Measurements from ENCODE around the gene WWTR1. TPM values are rescaled to one million over a fixed set of nuclear protein-coding genes. Genes with fewer than 3 reads are reported as not detected.

Gene WWTR1
- total RNA-seq, 1 experiment from 2014 or later, result 24.4 TPM

- H4K5ac ChIP-seq (ENCODE audit: insufficient read length, low read depth, low read length), result no peak overlapping the region
- no peak overlapping the region for H3K27ac ChIP-seq (ENCODE audit: insufficient read length, low read depth, low read length)
- no peaks in the 10 kb centered on the region for H3K27me3 ChIP-seq (ENCODE audit: insufficient read depth, low read length)
- H3T11ph ChIP-seq (ENCODE audit: low read length), result no peak overlapping the region
- H2BK12ac ChIP-seq (ENCODE audit: insufficient read length, low read depth, low read length), result no peak overlapping the region
- peaks cover 35 to 37% of the 10 kb centered on the region in 2 experiments for H3K4me1 Mint-ChIP-seq
- H3K79me2 ChIP-seq (ENCODE audit: insufficient read depth, low read length), result peaks cover 10% of the 10 kb centered on the region; the same call in 1 of the 2 replicates
- no peak overlapping the region for H3K4me2 ChIP-seq (ENCODE audit: insufficient read depth, insufficient read length, low read length)
- H4K20me1 ChIP-seq (ENCODE audit: control insufficient read depth, insufficient read depth, insufficient read length), result no peaks in the 10 kb centered on the region
- H3K56ac ChIP-seq (ENCODE audit: insufficient read length, low read depth, low read length), result no peak overlapping the region
- no peak overlapping the region for H3K4ac ChIP-seq (ENCODE audit: low read depth, low read length)
- no peaks in the 10 kb centered on the region for H3K9me3 Mint-ChIP-seq
- no peak overlapping the region for H4K91ac ChIP-seq (ENCODE audit: insufficient read length, low read depth, low read length)
- no peak overlapping the region for H3K23ac ChIP-seq (ENCODE audit: insufficient read length, low read depth, low read length)
- no peak overlapping the region for H2BK20ac ChIP-seq (ENCODE audit: low read depth, low read length, poor library complexity, severe bottlenecking)
- no peak overlapping the region for H3K18ac ChIP-seq (ENCODE audit: insufficient read length, low read depth, low read length)
- no peak for DNase-seq
- peak overlapping the region in 1 of 3 experiments; percentile 2; a peak in 1 of 7 replicates for H3K27ac Mint-ChIP-seq
- H3K4me3 Mint-ChIP-seq, result no peak overlapping the region
- no peak overlapping the region for H2BK5ac ChIP-seq (ENCODE audit: insufficient read length, low read length)
- no peak overlapping the region for H2AK5ac ChIP-seq (ENCODE audit: insufficient read length, low read length)
- peaks cover 0 to 7% (median 0%) of the 10 kb centered on the region in 3 experiments; a peak in 3 of 7 replicates for H3K36me3 Mint-ChIP-seq (ENCODE audit: insufficient read depth in 1 of 3, low read depth in 3 of 3)
- H3K14ac ChIP-seq (ENCODE audit: insufficient read depth, low read length), result no peak overlapping the region
- WGBS (ENCODE audit: extremely low coverage, insufficient read length, low lambda C conversion rate), result no CpG with 5 or more reads among the region's 6 CpGs
- H2BK15ac ChIP-seq (ENCODE audit: low read depth, low read length), result no peak overlapping the region
- H4K8ac ChIP-seq (replicated peaks; ENCODE audit: insufficient read length, low read depth, low read length), result no peak overlapping the region
- H3K27me3 Mint-ChIP-seq (ENCODE audit: low read depth), result no peaks in the 10 kb centered on the region
- no peak overlapping the region for H2BK120ac ChIP-seq (ENCODE audit: low read depth, low read length, poor library complexity, severe bottlenecking)
- peaks cover 3% of the 10 kb centered on the region for H3K79me1 ChIP-seq (ENCODE audit: insufficient read depth, low read depth, low read length, poor library complexity, severe bottlenecking)
- no peak overlapping the region for H3K9ac ChIP-seq (ENCODE audit: extremely low read depth, insufficient read length, low read length)
- TF ChIP-seq, protein P1, sequence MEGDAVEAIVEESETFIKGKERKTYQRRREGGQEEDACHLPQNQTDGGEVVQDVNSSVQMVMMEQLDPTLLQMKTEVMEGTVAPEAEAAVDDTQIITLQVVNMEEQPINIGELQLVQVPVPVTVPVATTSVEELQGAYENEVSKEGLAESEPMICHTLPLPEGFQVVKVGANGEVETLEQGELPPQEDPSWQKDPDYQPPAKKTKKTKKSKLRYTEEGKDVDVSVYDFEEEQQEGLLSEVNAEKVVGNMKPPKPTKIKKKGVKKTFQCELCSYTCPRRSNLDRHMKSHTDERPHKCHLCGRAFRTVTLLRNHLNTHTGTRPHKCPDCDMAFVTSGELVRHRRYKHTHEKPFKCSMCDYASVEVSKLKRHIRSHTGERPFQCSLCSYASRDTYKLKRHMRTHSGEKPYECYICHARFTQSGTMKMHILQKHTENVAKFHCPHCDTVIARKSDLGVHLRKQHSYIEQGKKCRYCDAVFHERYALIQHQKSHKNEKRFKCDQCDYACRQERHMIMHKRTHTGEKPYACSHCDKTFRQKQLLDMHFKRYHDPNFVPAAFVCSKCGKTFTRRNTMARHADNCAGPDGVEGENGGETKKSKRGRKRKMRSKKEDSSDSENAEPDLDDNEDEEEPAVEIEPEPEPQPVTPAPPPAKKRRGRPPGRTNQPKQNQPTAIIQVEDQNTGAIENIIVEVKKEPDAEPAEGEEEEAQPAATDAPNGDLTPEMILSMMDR (conservative IDR thresholded peaks at IDR 0.05), result no peak
- H3K4me1 ChIP-seq (ENCODE audit: insufficient read depth, low read length), result peaks cover 5% of the 10 kb centered on the region; the same call in 1 of the 2 replicates
- H3K9me3 ChIP-seq (ENCODE audit: control insufficient read depth, low read depth, low read length), result no peaks in the 10 kb centered on the region
- no peaks in the 10 kb centered on the region for H3K23me2 ChIP-seq (ENCODE audit: insufficient read length, low read depth, low read length, poor library complexity, severe bottlenecking)
- no peak overlapping the region for H2AFZ ChIP-seq (ENCODE audit: low read length)
Measured at GRCh38 chr3:149623824-149624223, 34.0 kb downstream of the WWTR1 start.
